ENCODE measurements around the gene RABL6. TPM values are rescaled to one million over a fixed set of nuclear protein-coding genes. Genes with fewer than 3 reads are reported as not detected.

The RABL6 gene
- total RNA-seq, 2 experiments from 2014 or later = 113 to 133 TPM

GRCh38 chr9:136793086-136793946, 14.4 kb upstream of the RABL6 start:
- ChIA-PET CTCF (ENCODE audit: unreplicated experiment) (no interaction called here), POLR2A (interaction anchor here (1.8 kb wide), 1 partner anchor 14 kb away, joined by 5 read pairs; the partner anchor contains the start of gene RABL6)
- H3K4me3 ChIP-seq (ENCODE audit: low read depth, low read length, poor library complexity, severe bottlenecking) = no peak overlapping the region
- H3K36me3 ChIP-seq (ENCODE audit: insufficient read depth, low read length) = no peaks in the 10 kb centered on the region
- no peak overlapping the region for H3K27ac ChIP-seq (ENCODE audit: low read depth, low read length, poor library complexity, severe bottlenecking)
- H3K9me3 ChIP-seq (ENCODE audit: low read length) = no peaks in the 10 kb centered on the region
- H3K4me2 ChIP-seq (ENCODE audit: low read length) = no peak overlapping the region
- no TSS peak for BruUV-seq (replicated peaks)
- DNase-seq (ENCODE audit: low spot score) = no peak
- no peaks in the 10 kb centered on the region for H3K9me2 ChIP-seq (ENCODE audit: insufficient read depth, low read length)
- H2AFZ ChIP-seq (ENCODE audit: low read length) = no peak overlapping the region
- H3K4me1 ChIP-seq (ENCODE audit: insufficient read depth, low read length, poor library complexity, severe bottlenecking) = peaks cover 36% of the 10 kb centered on the region
- no peaks in the 10 kb centered on the region for H4K20me1 ChIP-seq (ENCODE audit: insufficient read depth, low read length)
- no peaks in the 10 kb centered on the region for H3K79me2 ChIP-seq (ENCODE audit: insufficient read depth, low read depth, low read length)
- TF ChIP-seq CTCF (conservative IDR thresholded peaks at IDR 0.05; ENCODE audit: low read length) (no peak), EZH2phosphoT487 (IDR thresholded peaks at IDR 0.05; ENCODE audit: borderline replicate concordance, low read depth, low read length) (no peak)
- intact Hi-C loops (cut with micrococcal nuclease; ENCODE audit: unreplicated experiment) = no loop called here

GRCh38 chr9:136794281-136794999, 13.3 kb upstream of the RABL6 start:
- no TSS peak for BruUV-seq (replicated peaks)

More at GRCh38 chr9:136794281-136794999, 13.3 kb upstream of the RABL6 start:
- Histone ChIP-seq H3K9me3 (ENCODE audit: low read length) (no peaks in the 10 kb centered on the region), H3K36me3 (ENCODE audit: insufficient read depth, low read length) (no peaks in the 10 kb centered on the region), H3K4me1 (ENCODE audit: insufficient read depth, low read length, poor library complexity, severe bottlenecking) (peaks cover 40% of the 10 kb centered on the region), H3K4me2 (ENCODE audit: low read length) (no peak overlapping the region), H3K4me3 (ENCODE audit: low read depth, low read length, poor library complexity, severe bottlenecking) (no peak overlapping the region), H3K27ac (ENCODE audit: low read depth, low read length, poor library complexity, severe bottlenecking) (no peak overlapping the region), H4K20me1 (ENCODE audit: insufficient read depth, low read length) (no peaks in the 10 kb centered on the region), H3K79me2 (ENCODE audit: insufficient read depth, low read depth, low read length) (no peaks in the 10 kb centered on the region), H3K9me2 (ENCODE audit: insufficient read depth, low read length) (no peaks in the 10 kb centered on the region), H2AFZ (ENCODE audit: low read length) (no peak overlapping the region)
- CTCF ChIA-PET (ENCODE audit: unreplicated experiment) = no interaction called here
- no peak for DNase-seq (ENCODE audit: low spot score)
- no peak for TF ChIP-seq CTCF (conservative IDR thresholded peaks at IDR 0.05; ENCODE audit: low read length)
- POLR2A ChIA-PET = interaction anchor here (1.8 kb wide), 1 partner anchor 13 kb away, joined by 5 read pairs; the partner anchor contains the start of gene RABL6
- intact Hi-C loops (cut with micrococcal nuclease; ENCODE audit: unreplicated experiment) = no loop called here
